Heart left ventricle (tissue), 13 donors: Measurements from ENCODE around the gene DAAM2.

ENCODE experiments used
- CTCF ChIP-seq, 12 donors: fragments of 200-600 bp; sonication (generic) in 4 of 12; IDR thresholded peaks; one replicate each; pipeline versions ENCODE4 v1.5.0 to v1.8.0; 2018 to 2022; ENCODE audit warnings: antibody characterized with exemption in 12 of 12, mild to moderate bottlenecking in 5 of 12
- POLR2A ChIP-seq, 2 donors: fragments of 450-650 bp; IDR thresholded peaks; one replicate each; pipeline ENCODE4 v1.6.1; 2017; ENCODE audit warnings: antibody characterized with exemption in 2 of 2, mild to moderate bottlenecking in 2 of 2, moderate library complexity in 2 of 2
- donor health status: ischemic (EF 13 %, LVEDD 7.1; RV severe dilation, severe dysfunction).
- donor health status: DM: no; HTN: yes; CAD: no.
- donor health status: DM: no; HTN: no; CAD: no.
- donor health status: ischemic (EF 25% LVEDD 6.9; RV normal size, moderate dysfunction).
- donor health status: ischemic (EF 25% LVEDD 5.7; RV mildly dilated, moderate dysfunction).
- donor health status: ischemic (EF 35%, LVEDD 5.7; RV mildly dilated, moderate dysfunction).
- donor health status: nonischemic (EF 11% LVEDD 7.7; RV severe dilation, severe dysfunction).
- donor health status: DM: yes; HTN: yes; CAD: no.
- donor health status: PGD.
- donor health status: ischemic (EF 29% LVEDD 5.4; RV normal size, mild dysfunction).
- donor health status: nonischemic (EF 23%, LVEDD 6.1; RV moderate dilation, normal function).

- peak in 1 of 12 donors; percentile 14 for TF ChIP-seq CTCF (IDR thresholded peaks at IDR 0.05)
- no peak for TF ChIP-seq POLR2A (IDR thresholded peaks at IDR 0.05)
Measured at GRCh38 chr6:39902786-39903465, 110.8 kb downstream of the DAAM2 start.
